ENCODE data around the gene MFAP3. TPM values are rescaled to one million over a fixed set of nuclear protein-coding genes. Genes with fewer than 3 reads are reported as not detected.
A peak's percentile ranks its signal among the peaks of the same experiment; 100 is the strongest.

Gene MFAP3
- total RNA-seq, 4 donors from 2014 or later = 19.8 to 58.7 (median 35.9) TPM

GRCh38 chr5:154039458-154039829 is 677 bp downstream of the MFAP3 start:
- H3K4me3 ChIP-seq = peak overlapping the region; percentile 62 to 87 (median 64)
- no peaks in the 10 kb centered on the region for H3K27me3 ChIP-seq
- DNase-seq = no peak
- TF ChIP-seq POLR2A (IDR thresholded peaks at IDR 0.05) (no peak), CTCF (IDR thresholded peaks at IDR 0.05) (no peak)
- no peaks in the 10 kb centered on the region for H3K36me3 ChIP-seq
- peak overlapping the region in 3 of 4 donors; percentile 83 to 86 (median 85) for H3K27ac ChIP-seq
- peaks cover 0 to 12% (median 9%) of the 10 kb centered on the region in 4 donors for H3K4me1 ChIP-seq
- H3K9me3 ChIP-seq = no peaks in the 10 kb centered on the region

- DNase-seq = no peak
- no peak overlapping the region for H3K4me3 ChIP-seq
- no peaks in the 10 kb centered on the region for H3K27me3 ChIP-seq
- TF ChIP-seq POLR2A (IDR thresholded peaks at IDR 0.05) = no peak
- no peak for TF ChIP-seq CTCF (IDR thresholded peaks at IDR 0.05)
- H3K9me3 ChIP-seq = no peaks in the 10 kb centered on the region
- H3K4me1 ChIP-seq = peaks cover 0 to 12% (median 9%) of the 10 kb centered on the region in 4 donors
- H3K36me3 ChIP-seq = no peaks in the 10 kb centered on the region
- H3K27ac ChIP-seq = no peak overlapping the region
These were observed 4.0 kb downstream of the MFAP3 start for GRCh38 chr5:154042766-154043165.

GRCh38 chr5:154044099-154044498 is 5.3 kb downstream of the MFAP3 start:
- peaks cover 0 to 12% (median 9%) of the 10 kb centered on the region in 4 donors for H3K4me1 ChIP-seq
- no peaks in the 10 kb centered on the region for H3K36me3 ChIP-seq
- no peaks in the 10 kb centered on the region for H3K9me3 ChIP-seq
- H3K27me3 ChIP-seq = no peaks in the 10 kb centered on the region
- H3K27ac ChIP-seq = no peak overlapping the region
- no peak for DNase-seq
- TF ChIP-seq POLR2A (IDR thresholded peaks at IDR 0.05) = no peak
- TF ChIP-seq CTCF (IDR thresholded peaks at IDR 0.05) = no peak
- no peak overlapping the region for H3K4me3 ChIP-seq

- Histone ChIP-seq H3K27me3 (no peaks in the 10 kb centered on the region), H3K27ac (no peak overlapping the region), H3K36me3 (peaks cover 0 to 2% (median 0%) of the 10 kb centered on the region in 3 donors), H3K9me3 (no peaks in the 10 kb centered on the region), H3K4me1 (peaks cover 0 to 10% (median 5%) of the 10 kb centered on the region in 4 donors), H3K4me3 (no peak overlapping the region)
- no peak for TF ChIP-seq POLR2A (IDR thresholded peaks at IDR 0.05)
- no peak for TF ChIP-seq CTCF (IDR thresholded peaks at IDR 0.05)
- no peak for DNase-seq
These were observed 5.8 kb downstream of the MFAP3 start for GRCh38 chr5:154044581-154044980.

GRCh38 chr5:154046486-154046885 is 7.7 kb downstream of the MFAP3 start:
- Histone ChIP-seq H3K4me1 (peaks cover 0 to 5% (median 0%) of the 10 kb centered on the region in 4 donors), H3K4me3 (no peak overlapping the region), H3K27me3 (no peaks in the 10 kb centered on the region), H3K36me3 (peaks cover 0 to 14% (median 0%) of the 10 kb centered on the region in 3 donors), H3K27ac (no peak overlapping the region), H3K9me3 (no peaks in the 10 kb centered on the region)
- TF ChIP-seq CTCF (IDR thresholded peaks at IDR 0.05) = no peak
- TF ChIP-seq POLR2A (IDR thresholded peaks at IDR 0.05) = no peak
- no peak for DNase-seq

- TF ChIP-seq CTCF (IDR thresholded peaks at IDR 0.05) (no peak), POLR2A (IDR thresholded peaks at IDR 0.05) (no peak)
- H3K9me3 ChIP-seq = no peaks in the 10 kb centered on the region
- H3K27me3 ChIP-seq = no peaks in the 10 kb centered on the region
- DNase-seq = no peak
- H3K4me3 ChIP-seq = no peak overlapping the region
- H3K27ac ChIP-seq = no peak overlapping the region
- peaks cover 0 to 15% (median 0%) of the 10 kb centered on the region in 3 donors for H3K36me3 ChIP-seq
- peaks cover 0 to 5% (median 0%) of the 10 kb centered on the region in 4 donors for H3K4me1 ChIP-seq
These were observed 8.6 kb downstream of the MFAP3 start for GRCh38 chr5:154047324-154047723.

Data from Peyer's patch (tissue), 4 donors.